ENCODE results near the gene GPX4.

GPX4 gene

DNA sequence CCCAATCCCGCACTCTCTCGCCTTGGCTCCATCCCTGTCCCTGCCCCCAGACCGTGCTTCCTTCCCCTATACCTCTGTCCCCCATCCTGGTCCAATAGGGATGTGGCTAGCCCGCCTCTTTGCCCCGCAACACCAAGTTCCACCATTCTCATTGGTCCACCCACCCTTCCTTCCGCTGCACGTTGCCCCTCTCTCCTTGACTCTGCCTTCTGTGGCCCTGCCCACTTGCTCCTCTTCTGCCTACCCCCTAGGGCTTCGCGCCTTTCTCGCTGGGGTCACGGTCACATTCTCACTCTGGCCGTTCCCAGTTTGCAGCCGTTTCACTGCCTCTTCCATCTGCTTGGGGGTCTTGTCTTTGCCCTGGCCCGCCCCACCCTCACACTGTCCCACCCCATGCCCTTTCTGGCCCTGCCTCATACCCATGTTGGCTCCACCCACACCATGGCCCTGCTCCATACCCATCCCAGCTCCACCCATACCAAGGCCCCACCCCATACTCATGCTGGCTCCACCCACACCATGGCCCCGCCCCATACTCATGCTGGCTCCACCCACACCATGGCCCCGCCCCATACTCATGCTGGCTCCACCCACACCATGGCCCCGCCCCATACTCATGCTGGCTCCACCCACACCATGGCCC is 41.3 kb upstream of the GPX4 start:
- Histone ChIP-seq H3K4me3 (no peak overlapping the region), H4K20me1 (no peaks in the 10 kb centered on the region), H3K27ac (no peak overlapping the region), H3K9me3 (no peaks in the 10 kb centered on the region), H3K9ac (no peak overlapping the region), H3K27me3 (no peaks in the 10 kb centered on the region), H3K4me2 (no peak overlapping the region), H3K4me1 (peaks cover 49% of the 10 kb centered on the region), H3K36me3 (no peaks in the 10 kb centered on the region)
- TF ChIP-seq Cebpa-rat (IDR thresholded peaks at IDR 0.05), result no peak

DNA sequence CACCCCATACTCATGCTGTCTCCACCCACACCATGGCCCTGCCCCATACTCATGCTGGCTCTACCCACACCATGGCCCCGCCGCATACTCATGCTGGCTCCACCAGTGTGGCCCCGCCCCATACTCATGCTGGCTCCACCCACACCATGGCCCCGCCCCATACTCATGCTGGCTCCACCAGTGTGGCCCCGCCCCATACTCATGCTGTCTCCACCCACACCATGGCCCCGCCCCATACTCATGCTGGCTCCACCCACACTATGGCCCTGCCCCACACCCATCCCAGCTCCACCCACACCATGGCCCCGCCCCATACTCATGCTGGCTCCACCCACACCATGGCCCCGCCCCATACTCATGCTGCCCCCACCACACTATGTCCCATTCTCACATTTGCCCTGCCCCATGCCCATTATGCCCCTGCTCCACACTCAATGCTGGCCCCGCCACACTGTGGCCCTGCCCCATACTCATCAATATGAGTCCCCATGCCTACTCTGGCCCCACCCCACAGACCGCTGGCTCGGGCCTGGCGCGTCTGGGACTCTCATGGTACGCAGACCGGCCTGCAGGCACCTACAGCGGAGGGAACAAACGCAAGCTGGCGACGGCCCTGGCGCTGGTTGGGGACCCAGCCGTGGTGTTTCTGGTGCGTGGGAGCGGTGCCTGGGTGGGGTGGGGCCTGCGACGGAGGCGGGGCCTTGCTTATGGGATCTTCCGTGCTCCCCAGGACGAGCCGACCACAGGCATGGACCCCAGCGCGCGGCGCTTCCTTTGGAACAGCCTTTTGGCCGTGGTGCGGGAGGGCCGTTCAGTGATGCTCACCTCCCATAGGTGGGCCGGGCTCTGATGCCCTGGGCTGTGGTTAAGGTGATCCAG is 40.5 kb upstream of the GPX4 start:
- Histone ChIP-seq H3K9me3 (no peaks in the 10 kb centered on the region), H4K20me1 (no peaks in the 10 kb centered on the region), H3K4me3 (no peak overlapping the region), H3K36me3 (no peaks in the 10 kb centered on the region), H3K4me1 (peaks cover 43% of the 10 kb centered on the region), H3K27ac (no peak overlapping the region), H3K9ac (no peak overlapping the region), H3K27me3 (no peaks in the 10 kb centered on the region), H3K4me2 (no peak overlapping the region)
- TF ChIP-seq Cebpa-rat (IDR thresholded peaks at IDR 0.05), result no peak

DNA sequence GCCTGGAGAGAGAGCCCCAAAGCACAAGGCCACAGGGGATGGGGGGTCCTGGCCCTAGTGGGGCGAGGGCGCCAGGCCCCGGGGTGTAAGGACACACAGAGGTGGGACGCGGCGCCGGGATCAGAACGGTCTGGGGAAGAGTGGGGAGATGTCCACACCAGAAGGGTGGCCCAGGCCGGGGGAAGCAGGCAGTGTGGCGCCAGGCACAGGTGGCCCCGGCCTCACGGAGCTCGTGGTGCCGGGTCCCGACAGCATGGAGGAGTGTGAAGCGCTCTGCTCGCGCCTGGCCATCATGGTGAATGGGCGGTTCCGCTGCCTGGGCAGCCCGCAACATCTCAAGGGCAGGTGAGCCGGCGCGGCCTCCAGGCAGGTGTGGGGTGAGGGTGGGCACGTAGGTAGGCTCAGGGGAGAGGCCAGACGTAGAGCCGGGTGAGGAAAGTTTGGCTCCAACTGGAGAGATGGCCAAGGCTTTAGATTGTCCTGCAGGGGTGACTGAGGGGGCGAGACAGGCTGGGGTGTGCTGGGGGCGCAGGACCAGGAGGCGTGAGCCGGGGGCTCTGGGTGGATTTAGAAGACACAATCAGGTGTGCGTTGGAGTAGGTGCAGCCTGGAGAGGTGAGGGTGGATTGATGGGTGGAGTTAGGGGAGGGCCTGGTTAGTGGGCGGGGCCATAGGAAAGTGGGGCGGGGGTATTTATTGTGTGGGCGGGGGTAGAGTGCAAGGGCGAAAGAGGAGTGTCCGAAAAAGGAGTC is 39.7 kb upstream of the GPX4 start:
- Histone ChIP-seq H3K4me1 (peaks cover 43% of the 10 kb centered on the region), H3K36me3 (no peaks in the 10 kb centered on the region), H4K20me1 (no peaks in the 10 kb centered on the region), H3K4me3 (no peak overlapping the region), H3K9me3 (no peaks in the 10 kb centered on the region), H3K27ac (no peak overlapping the region), H3K4me2 (peak overlapping the region; percentile 94), H3K27me3 (no peaks in the 10 kb centered on the region), H3K9ac (no peak overlapping the region)
- TF ChIP-seq Cebpa-rat (IDR thresholded peaks at IDR 0.05), result no peak

DNA sequence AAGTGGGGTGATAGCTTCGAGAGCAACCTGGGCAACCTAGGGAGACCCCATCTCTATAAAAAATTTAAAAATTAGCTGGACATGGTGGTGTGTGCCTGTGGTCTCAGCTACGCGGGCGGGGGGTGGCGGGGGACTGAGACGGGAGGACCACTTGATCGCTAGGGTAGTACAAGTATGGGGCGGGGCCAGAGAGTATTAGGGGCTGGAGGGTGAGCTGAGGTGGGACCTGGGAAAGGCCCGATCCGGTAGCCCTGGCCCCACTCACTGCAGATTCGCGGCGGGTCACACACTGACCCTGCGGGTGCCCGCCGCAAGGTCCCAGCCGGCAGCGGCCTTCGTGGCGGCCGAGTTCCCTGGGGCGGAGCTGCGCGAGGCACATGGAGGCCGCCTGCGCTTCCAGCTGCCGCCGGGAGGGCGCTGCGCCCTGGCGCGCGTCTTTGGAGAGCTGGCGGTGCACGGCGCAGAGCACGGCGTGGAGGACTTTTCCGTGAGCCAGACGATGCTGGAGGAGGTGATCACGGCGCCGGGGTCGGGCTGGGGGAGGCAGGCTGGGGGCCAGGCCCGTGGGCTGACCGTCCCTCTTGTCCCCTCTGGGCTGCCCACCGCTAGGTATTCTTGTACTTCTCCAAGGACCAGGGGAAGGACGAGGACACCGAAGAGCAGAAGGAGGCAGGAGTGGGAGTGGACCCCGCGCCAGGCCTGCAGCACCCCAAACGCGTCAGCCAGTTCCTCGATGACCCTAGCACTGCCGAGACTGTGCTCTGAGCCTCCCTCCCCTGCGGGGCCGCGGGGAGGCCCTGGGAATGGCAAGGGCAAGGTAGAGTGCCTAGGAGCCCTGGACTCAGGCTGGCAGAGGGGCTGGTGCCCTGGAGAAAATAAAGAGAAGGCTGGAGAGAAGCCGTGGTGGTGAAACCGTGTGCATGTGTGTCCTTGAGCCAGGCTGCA is 38.9 kb upstream of the GPX4 start:
- Histone ChIP-seq H3K4me2 (peak overlapping the region; percentile 94), H3K9me3 (no peaks in the 10 kb centered on the region), H4K20me1 (peaks cover 8% of the 10 kb centered on the region), H3K4me1 (peaks cover 52% of the 10 kb centered on the region), H3K4me3 (peak overlapping the region; percentile 34; the same call in 1 of the 2 replicates), H3K36me3 (peaks cover 7% of the 10 kb centered on the region), H3K27me3 (no peaks in the 10 kb centered on the region), H3K9ac (0 out of 2 replicates have a peak overlapping the region, but pooled peaks have one; percentile 36), H3K27ac (no peak overlapping the region)
- TF ChIP-seq Cebpa-rat (IDR thresholded peaks at IDR 0.05), result no peak

DNA sequence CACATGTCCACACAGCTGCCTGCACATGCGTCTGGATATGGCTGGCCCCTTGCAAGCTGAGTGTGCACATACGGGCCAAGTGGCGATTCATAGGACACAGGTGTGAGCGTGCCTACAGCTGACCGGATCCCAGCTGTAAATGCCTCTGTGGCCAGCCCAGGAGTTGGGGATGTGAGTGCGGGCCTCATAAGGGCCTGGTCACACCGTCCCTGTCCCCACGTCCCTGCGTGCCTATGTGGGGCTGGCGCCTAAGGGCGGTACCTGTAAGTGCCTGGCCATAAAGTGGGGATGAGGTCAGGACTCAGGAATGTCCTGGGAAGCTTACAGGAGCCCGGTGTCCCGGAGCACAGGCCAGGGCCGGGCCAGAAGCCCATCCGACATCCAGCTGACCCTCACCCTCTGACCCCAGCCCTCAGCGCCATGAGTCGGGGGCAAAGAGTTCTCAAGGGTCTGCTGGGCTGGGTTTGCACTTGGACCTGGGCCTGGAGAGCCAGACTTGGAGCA is 38.1 kb upstream of the GPX4 start:
- no peaks in the 10 kb centered on the region for H3K27me3 ChIP-seq
- H3K4me2 ChIP-seq, result peak overlapping the region; percentile 94
- H3K9ac ChIP-seq, result 0 out of 2 replicates have a peak overlapping the region, but pooled peaks have one; percentile 36
- TF ChIP-seq Cebpa-rat (IDR thresholded peaks at IDR 0.05), result no peak
- H3K4me3 ChIP-seq, result 0 out of 2 replicates have a peak overlapping the region, but pooled peaks have one; percentile 34
- peaks cover 59% of the 10 kb centered on the region for H3K4me1 ChIP-seq
- H3K27ac ChIP-seq, result no peak overlapping the region
- H3K36me3 ChIP-seq, result peaks cover 14% of the 10 kb centered on the region
- peaks cover 15% of the 10 kb centered on the region for H4K20me1 ChIP-seq
- H3K9me3 ChIP-seq, result no peaks in the 10 kb centered on the region

DNA sequence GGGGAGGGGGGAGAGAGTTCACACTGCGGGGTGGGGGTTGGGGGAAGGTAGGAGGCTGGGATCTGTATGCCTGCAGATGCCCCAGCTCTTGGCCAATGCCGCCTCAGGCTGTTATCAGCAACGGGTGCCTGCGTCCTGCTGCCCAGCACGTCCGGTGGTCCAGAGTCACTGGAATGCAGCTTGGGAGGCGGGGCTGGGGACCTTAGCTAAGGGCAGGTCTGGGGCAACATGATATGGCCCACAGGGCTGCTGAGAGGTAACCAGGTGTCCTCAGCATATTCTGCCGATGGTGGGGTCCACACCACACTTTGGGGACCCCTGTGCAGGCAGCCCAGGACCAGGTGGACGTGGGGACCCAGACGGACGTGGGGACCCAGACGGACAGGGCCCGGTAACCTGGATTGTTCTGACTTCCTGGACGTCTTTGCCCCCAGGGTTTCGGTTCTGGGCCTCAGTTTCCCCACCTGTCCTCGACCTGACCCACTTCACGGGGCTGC is 37.5 kb upstream of the GPX4 start:
- Histone ChIP-seq H3K9me3 (no peaks in the 10 kb centered on the region), H3K4me2 (peak overlapping the region; percentile 94), H3K4me1 (peaks cover 66% of the 10 kb centered on the region), H3K27me3 (no peaks in the 10 kb centered on the region), H4K20me1 (peaks cover 21% of the 10 kb centered on the region), H3K4me3 (peak overlapping the region; percentile 90), H3K27ac (peak overlapping the region; percentile 90), H3K36me3 (peaks cover 21% of the 10 kb centered on the region), H3K9ac (peak overlapping the region; percentile 87)
- no peak for TF ChIP-seq Cebpa-rat (IDR thresholded peaks at IDR 0.05)

DNA sequence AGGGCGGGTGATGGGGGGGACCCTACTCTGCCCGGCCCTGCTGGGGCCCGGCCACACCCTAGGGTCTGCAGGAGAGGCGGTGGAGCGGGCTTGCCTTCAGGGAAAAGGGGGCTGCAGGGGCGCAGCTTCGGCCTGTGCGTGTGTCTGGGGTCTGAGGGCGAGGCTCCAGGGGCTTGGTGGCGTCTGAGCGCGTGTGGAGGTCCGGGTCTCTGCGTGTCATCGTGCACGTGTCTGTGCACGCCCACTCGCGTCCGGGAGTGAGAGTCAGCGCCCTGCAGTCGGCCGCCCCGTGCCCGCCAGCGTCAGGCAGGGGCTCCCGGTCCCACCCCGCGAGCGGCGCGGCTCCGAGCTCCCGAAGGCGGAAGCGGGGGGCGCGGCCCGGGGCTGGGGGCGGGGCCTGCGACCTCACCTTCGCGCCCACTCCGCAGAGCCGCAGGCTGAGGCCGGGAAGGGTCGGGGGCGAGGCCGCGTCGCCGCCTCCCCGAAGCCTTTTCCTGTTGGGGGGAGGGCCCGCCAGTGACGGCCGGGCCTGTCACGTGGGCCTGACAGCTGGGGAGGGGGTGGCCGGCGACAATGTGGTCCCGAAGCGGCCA is 37.0 kb upstream of the GPX4 start, which contains the start of gene ARHGAP45:
Gene ARHGAP45 (plus strand): TSS at position 420 of the 593 bp plus-strand sequence. CDS start 239 bp downstream, outside the sequence.
- Histone ChIP-seq H3K4me2 (peak within 1 kb of the TSS; percentile 94), H3K9ac (peak within 1 kb of the TSS; percentile 87), H3K36me3 (peaks cover 26% of the 10 kb centered on the region), H3K27me3 (no peaks in the 10 kb centered on the region), H3K4me1 (peaks cover 71% of the 10 kb centered on the region), H4K20me1 (peaks cover 27% of the 10 kb centered on the region), H3K9me3 (no peaks in the 10 kb centered on the region), H3K27ac (peak within 1 kb of the TSS; percentile 90), H3K4me3 (peak within 1 kb of the TSS; percentile 90)
- TF ChIP-seq Cebpa-rat (IDR thresholded peaks at IDR 0.05), result no peak

DNA sequence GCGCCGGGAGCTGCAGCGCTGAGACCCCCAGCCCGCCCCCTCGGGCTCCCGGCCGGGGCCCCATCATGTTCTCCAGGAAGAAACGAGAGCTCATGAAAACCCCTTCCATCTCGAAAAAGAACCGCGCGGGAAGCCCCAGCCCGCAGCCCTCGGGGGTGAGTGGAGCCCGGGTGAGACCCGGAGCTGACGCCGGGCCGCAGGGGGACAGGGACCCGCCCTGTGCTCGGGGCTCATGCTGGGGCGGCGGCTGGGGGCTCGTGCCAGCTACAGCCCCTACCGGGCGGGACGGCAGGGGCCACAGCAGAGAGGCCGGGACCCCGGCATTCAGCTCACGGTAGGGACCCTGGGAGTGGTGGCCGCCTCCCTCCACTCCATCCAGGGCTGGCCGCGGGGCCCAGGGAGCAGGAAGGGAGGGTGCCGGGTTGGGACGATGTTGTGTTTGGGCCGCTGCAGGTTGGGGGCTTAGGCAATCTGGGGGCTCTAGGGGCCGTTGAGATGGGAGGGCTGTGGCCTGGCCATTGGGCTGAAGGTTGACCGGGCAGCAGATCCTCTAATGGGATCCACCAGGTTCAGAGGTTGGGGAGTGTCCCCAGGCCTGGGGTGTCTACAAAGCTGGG is 36.3 kb upstream of the GPX4 start:
- TF ChIP-seq Cebpa-rat (IDR thresholded peaks at IDR 0.05), result no peak
- Histone ChIP-seq H3K27me3 (no peaks in the 10 kb centered on the region), H3K4me1 (peaks cover 77% of the 10 kb centered on the region), H3K4me2 (peak overlapping the region; percentile 94), H3K9me3 (no peaks in the 10 kb centered on the region), H3K4me3 (peak overlapping the region; percentile 90), H3K27ac (peak overlapping the region; percentile 90), H3K36me3 (peaks cover 32% of the 10 kb centered on the region), H4K20me1 (peaks cover 33% of the 10 kb centered on the region), H3K9ac (peak overlapping the region; percentile 87)
